ENCODE measurements around the gene SFMBT1. TPM values are rescaled to one million over a fixed set of nuclear protein-coding genes. Genes with fewer than 3 reads are reported as not detected.

Gene SFMBT1
- total RNA-seq, 2 donors from 2014 or later = 6.9 to 17.6 TPM

DNA sequence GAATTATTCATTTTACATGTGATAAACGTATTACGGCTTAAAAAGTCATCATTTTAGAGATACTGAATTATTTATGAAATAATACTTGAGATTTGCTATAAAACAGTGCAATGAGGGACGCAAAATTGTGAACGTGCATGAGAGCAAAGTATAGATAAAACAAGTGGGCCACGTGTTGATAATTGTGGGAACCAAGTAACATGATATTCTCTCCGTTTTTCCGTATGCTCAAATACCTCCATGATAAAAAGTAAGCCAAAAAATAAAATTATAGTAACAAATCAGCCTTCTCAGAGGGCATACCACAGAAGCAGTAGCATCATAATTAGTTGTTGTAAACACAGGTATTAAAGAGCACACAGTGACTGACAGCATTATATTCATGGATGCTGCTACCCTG is 42.6 kb downstream of the SFMBT1 start:
- intact Hi-C loops (cut with DNase I) = no loop called here
- no peak for TF ChIP-seq POLR2A (IDR thresholded peaks at IDR 0.05)
- TF ChIP-seq, protein P1, sequence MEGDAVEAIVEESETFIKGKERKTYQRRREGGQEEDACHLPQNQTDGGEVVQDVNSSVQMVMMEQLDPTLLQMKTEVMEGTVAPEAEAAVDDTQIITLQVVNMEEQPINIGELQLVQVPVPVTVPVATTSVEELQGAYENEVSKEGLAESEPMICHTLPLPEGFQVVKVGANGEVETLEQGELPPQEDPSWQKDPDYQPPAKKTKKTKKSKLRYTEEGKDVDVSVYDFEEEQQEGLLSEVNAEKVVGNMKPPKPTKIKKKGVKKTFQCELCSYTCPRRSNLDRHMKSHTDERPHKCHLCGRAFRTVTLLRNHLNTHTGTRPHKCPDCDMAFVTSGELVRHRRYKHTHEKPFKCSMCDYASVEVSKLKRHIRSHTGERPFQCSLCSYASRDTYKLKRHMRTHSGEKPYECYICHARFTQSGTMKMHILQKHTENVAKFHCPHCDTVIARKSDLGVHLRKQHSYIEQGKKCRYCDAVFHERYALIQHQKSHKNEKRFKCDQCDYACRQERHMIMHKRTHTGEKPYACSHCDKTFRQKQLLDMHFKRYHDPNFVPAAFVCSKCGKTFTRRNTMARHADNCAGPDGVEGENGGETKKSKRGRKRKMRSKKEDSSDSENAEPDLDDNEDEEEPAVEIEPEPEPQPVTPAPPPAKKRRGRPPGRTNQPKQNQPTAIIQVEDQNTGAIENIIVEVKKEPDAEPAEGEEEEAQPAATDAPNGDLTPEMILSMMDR (IDR thresholded peaks at IDR 0.05) = no peak
- no peaks in the 10 kb centered on the region for H3K36me3 ChIP-seq (replicated peaks in 1 of 2; ENCODE audit: insufficient read depth in 1 of 2, low read depth in 2 of 2)
- ATAC-seq = no peak
- no peaks in the 10 kb centered on the region for H3K9me3 ChIP-seq
- H3K4me3 ChIP-seq = no peak overlapping the region
- H3K27ac ChIP-seq = no peak overlapping the region
- 63 to 67% methylated on average over 7 of the region's 7 CpGs for WGBS, 2 donors
- DNase-seq = no peak
- H3K4me1 ChIP-seq = peaks cover 32% of the 10 kb centered on the region
- H3K27me3 ChIP-seq = no peaks in the 10 kb centered on the region

DNA sequence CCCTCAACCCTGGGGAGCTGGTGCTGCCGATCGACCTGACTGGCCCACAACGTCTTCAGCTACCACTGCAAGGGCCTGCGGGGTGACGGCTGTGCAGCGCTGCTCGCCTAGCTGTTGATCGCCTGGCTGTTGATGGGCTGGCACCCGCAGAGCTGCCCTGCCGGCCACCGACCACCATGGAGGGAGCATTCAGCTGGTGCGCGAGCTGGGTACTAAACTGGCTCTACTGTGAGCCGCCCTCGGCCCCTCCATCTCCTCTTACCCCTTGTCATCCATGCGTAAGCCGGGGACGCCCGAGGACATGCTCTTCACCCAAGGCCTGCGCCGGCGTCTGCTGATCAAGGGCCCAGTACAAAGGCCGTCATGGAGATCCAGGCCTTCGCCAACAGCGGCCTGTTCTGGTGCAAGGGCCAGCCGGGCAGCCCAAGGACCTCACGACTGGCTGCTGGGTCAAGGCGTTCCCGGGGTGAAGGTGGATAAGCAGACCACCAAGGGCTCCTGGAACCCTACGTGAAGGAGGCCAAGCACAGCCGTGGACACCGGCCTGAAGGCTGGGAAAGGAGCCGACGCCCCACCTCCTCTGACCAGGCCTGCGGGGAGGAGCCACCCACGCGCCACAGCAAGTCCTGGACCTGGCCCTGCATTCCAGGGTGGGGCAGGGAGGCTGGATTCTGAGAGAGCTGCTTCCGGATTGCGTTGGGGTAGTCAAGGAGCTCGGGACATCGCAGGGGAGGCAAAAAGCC is 46.9 kb downstream of the SFMBT1 start:
- no peak for TF ChIP-seq POLR2A (IDR thresholded peaks at IDR 0.05)
- TF ChIP-seq, protein P1 (IDR thresholded peaks at IDR 0.05) = no peak
- Histone ChIP-seq H3K27me3 (no peaks in the 10 kb centered on the region), H3K4me1 (peaks cover 6% of the 10 kb centered on the region), H3K36me3 (replicated peaks in 1 of 2; ENCODE audit: insufficient read depth in 1 of 2, low read depth in 2 of 2) (no peaks in the 10 kb centered on the region), H3K9me3 (no peaks in the 10 kb centered on the region), H3K27ac (no peak overlapping the region), H3K4me3 (no peak overlapping the region)
- intact Hi-C loops (cut with DNase I) = no loop called here
- 96 to 98% methylated on average over 12 to 23 of the region's 41 CpGs for WGBS, 2 donors
- no peak for DNase-seq
- no peak for ATAC-seq

DNA sequence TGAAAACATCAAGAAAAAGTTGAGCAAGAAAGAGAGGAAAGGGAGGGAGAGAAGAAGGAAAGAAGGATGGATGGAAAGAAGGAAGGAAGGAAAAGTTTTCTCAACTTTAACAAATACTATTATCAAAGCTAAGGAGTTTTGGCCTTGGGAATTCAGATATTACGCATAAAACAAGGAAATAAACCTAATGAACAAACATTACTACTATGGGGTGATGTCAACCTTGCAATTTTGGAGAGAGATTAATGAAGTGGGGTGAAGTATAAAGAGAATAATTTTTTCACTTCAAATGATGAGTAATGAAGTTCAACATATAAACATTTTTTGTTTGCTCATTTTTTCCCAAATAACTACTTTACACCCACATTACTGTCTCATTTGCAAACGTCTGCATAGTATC is 55.2 kb downstream of the SFMBT1 start:
- TF ChIP-seq, protein P1 (IDR thresholded peaks at IDR 0.05) = no peak
- TF ChIP-seq POLR2A (IDR thresholded peaks at IDR 0.05) = no peak
- WGBS, 2 donors = 25 to 26% methylated on average over 2 of the region's 2 CpGs
- peaks cover 12% of the 10 kb centered on the region for H3K4me1 ChIP-seq
- no peaks in the 10 kb centered on the region for H3K36me3 ChIP-seq (replicated peaks in 1 of 2; ENCODE audit: insufficient read depth in 1 of 2, low read depth in 2 of 2)
- H3K27me3 ChIP-seq = no peaks in the 10 kb centered on the region
- DNase-seq = no peak
- H3K9me3 ChIP-seq = no peaks in the 10 kb centered on the region
- peak; percentile 70 for ATAC-seq
- H3K27ac ChIP-seq = peak overlapping the region in 2 of 4 donors; percentile 32 to 43
- no peak overlapping the region for H3K4me3 ChIP-seq
- intact Hi-C loops (cut with DNase I) = no loop called here

DNA sequence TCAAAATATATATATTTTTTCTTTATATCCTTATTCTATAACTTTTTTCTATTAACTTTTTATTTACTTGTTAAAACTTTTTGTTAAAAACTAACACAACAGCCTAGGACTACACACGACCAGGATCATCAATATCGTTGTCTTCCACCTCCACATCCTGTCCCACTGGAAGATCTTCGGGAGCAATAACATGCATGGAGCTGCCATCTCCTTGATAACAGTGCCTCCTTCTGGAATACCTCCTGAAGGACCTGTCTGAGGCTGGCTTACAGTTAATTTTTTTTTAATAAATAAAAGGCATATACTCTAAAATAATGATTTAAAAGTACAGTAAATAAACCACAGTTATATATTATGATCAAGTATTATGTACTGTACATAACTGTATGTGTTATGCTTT is 58.9 kb downstream of the SFMBT1 start:
- H3K27ac ChIP-seq = no peak overlapping the region
- no peak overlapping the region for H3K4me3 ChIP-seq
- no peaks in the 10 kb centered on the region for H3K9me3 ChIP-seq
- TF ChIP-seq, protein P1 (IDR thresholded peaks at IDR 0.05) = peak in 5 of 7 experiments; percentile 17 to 47 (median 36)
- no peak for TF ChIP-seq POLR2A (IDR thresholded peaks at IDR 0.05)
- no peaks in the 10 kb centered on the region for H3K27me3 ChIP-seq
- intact Hi-C loops (cut with DNase I) = no loop called here
- WGBS, 2 donors = 53 to 59% methylated on average over 3 of the region's 3 CpGs
- peaks cover 12% of the 10 kb centered on the region for H3K4me1 ChIP-seq
- no peaks in the 10 kb centered on the region for H3K36me3 ChIP-seq (replicated peaks in 1 of 2; ENCODE audit: insufficient read depth in 1 of 2, low read depth in 2 of 2)
- DNase-seq (no peak), ATAC-seq (no peak)

DNA sequence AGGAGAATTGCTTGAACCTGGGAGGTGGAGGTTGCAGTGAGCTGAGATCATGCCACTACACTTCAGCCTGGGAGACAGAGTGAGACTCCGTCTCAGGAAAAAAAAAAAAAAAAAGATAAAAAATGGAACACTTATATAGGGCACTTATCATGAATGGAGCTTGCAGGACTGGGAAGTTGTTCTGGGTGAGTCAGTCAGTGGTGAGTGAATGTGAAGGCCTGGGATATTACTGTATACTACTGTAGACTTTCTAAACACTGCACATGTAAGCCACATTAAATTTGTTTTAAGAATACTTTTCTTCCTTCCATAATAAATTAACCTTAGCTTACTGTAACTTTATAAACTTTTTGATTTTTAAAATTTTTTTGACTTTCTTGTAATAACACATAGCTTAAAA is 59.8 kb downstream of the SFMBT1 start:
- intact Hi-C loops (cut with DNase I) = no loop called here
- 50 to 65% methylated on average over 1 of the region's 1 CpG for WGBS, 2 donors
- no peak for ATAC-seq
- DNase-seq = no peak
- TF ChIP-seq, protein P1 (IDR thresholded peaks at IDR 0.05) = no peak
- TF ChIP-seq POLR2A (IDR thresholded peaks at IDR 0.05) = no peak
- no peak overlapping the region for H3K4me3 ChIP-seq
- H3K27ac ChIP-seq = no peak overlapping the region
- H3K9me3 ChIP-seq = no peaks in the 10 kb centered on the region
- H3K27me3 ChIP-seq = no peaks in the 10 kb centered on the region
- peaks cover 11% of the 10 kb centered on the region for H3K4me1 ChIP-seq
- H3K36me3 ChIP-seq (replicated peaks in 1 of 2; ENCODE audit: insufficient read depth in 1 of 2, low read depth in 2 of 2) = no peaks in the 10 kb centered on the region
